Gastroesophageal sphincter (tissue), 4 donors: ENCODE measurements around the gene EXOC4. TPM values are rescaled to one million over a fixed set of nuclear protein-coding genes. Genes with fewer than 3 reads are reported as not detected.

Experiments used
- ATAC-seq: fragments of 150-250 bp; one replicate; pipeline ENCODE4 v1.9.1; 2016; ENCODE audit warnings: mild to moderate bottlenecking, moderate library complexity
- H3K27ac ChIP-seq, 4 donors: fragments of 200-600 bp; sonication (generic) in 3 of 4; 1 replicate in 3 of 4; 2 replicates in 1 of 4; pipeline ENCODE4 v1.5.1; 2016 to 2019
- H3K27me3 ChIP-seq: fragments of 200-600 bp; sonication (generic); one replicate; pipeline ENCODE4 v1.5.1; 2019
- H3K36me3 ChIP-seq, 2 donors: fragments of 200-600 bp; sonication (generic); one replicate each; pipeline ENCODE4 v1.5.1; 2019; ENCODE audit warnings: control low read depth in 1 of 2
- H3K4me1 ChIP-seq, 3 donors: fragments of 200-600 bp; sonication (generic); 1 replicate in 2 of 3; 2 replicates in 1 of 3; pipeline ENCODE4 v1.5.1; 2016 to 2019; ENCODE audit warnings: control low read depth in 2 of 3
- H3K4me3 ChIP-seq, 2 donors: fragments of 200-600 bp; sonication (generic); one replicate each; pipeline ENCODE4 v1.5.1; 2019; ENCODE audit warnings: mild to moderate bottlenecking in 1 of 2, moderate library complexity in 1 of 2
- H3K9me3 ChIP-seq, 3 donors: fragments of 200-600 bp; sonication (generic); one replicate each; pipeline ENCODE4 v1.5.1; 2017 to 2019; ENCODE audit warnings: control low read depth in 2 of 3
- CTCF ChIP-seq, 4 experiments: fragments of 200-600 bp in 2 of 4; fragments of 450-650 bp in 2 of 4; sonication (generic) in 1 of 4; IDR thresholded peaks; one replicate each; pipeline ENCODE4 v1.5.1; 2017 to 2019; ENCODE audit warnings: antibody characterized with exemption in 4 of 4, mild to moderate bottlenecking in 2 of 4, moderate library complexity in 2 of 4
- EP300 ChIP-seq: sonication (generic); formaldehyde crosslinking; IDR thresholded peaks from one replicate; pipeline ENCODE4 v1.6.1; 2017; ENCODE audit warnings: antibody characterized with exemption, mild to moderate bottlenecking
- POLR2A ChIP-seq, 2 donors: fragments of 450-650 bp; IDR thresholded peaks; one replicate each; pipeline ENCODE4 v1.6.1; 2017; ENCODE audit warnings: antibody characterized with exemption in 2 of 2, mild to moderate bottlenecking in 2 of 2, moderate library complexity in 1 of 2
- POLR2AphosphoS5 ChIP-seq: sonication (generic); formaldehyde crosslinking; IDR thresholded peaks from one replicate; pipeline ENCODE4 v1.6.1; 2017; ENCODE audit warnings: antibody characterized with exemption
- WGBS, 2 donors: methylation state at CpG; one replicate each; pipeline ENCODE4 v1.1.5; 2018; ENCODE audit warnings: low coverage in 1 of 2; 5-methylcytosine and 5-hydroxymethylcytosine counted together
- total RNA-seq, 4 donors: library from RNA; depleted of rRNA; stranded (reverse); fragments of >200 nt; gene quantifications; one replicate each; pipeline ENCODE4 v1.1.0, GENCODE V29; 2016

EXOC4 gene
- total RNA-seq, 4 donors from 2014 or later, result 46.3 to 85.8 (median 51.9) TPM

DNA sequence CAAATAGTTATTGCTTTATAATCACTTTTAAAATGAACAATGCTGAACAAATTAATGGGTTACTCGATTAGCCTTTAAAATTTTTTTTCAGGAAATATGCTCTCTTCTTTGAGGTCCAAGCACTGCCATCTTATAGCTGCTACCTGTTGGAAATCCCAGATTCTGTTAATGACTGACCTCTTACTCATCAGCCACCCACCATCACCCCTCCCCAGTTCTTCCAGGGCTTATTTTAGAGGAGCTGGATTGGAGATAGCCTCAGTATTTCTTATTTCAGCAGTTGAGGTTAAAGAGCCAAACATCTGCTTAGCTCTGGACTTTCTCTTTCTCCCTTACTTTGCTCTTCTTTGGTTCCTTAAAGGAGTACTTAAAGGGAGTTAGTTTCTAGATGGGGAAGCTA, 420.0 kb downstream of the EXOC4 start:
- no peaks in the 10 kb centered on the region for H3K4me1 ChIP-seq
- H3K27me3 ChIP-seq, result no peaks in the 10 kb centered on the region
- H3K27ac ChIP-seq, result no peak overlapping the region
- no peaks in the 10 kb centered on the region for H3K9me3 ChIP-seq
- WGBS, 2 donors, result 83% methylated on average over 1 of the region's 1 CpG; no CpG with 5 or more reads in 1 of the 2 donors
- no peak for ATAC-seq
- H3K36me3 ChIP-seq, result no peaks in the 10 kb centered on the region
- TF ChIP-seq CTCF (IDR thresholded peaks at IDR 0.05) (no peak), POLR2A (IDR thresholded peaks at IDR 0.05) (no peak), EP300 (no peak), POLR2AphosphoS5 (no peak)
- H3K4me3 ChIP-seq, result no peak overlapping the region

- Histone ChIP-seq H3K9me3 (no peaks in the 10 kb centered on the region), H3K4me3 (no peak overlapping the region), H3K27ac (no peak overlapping the region), H3K27me3 (no peaks in the 10 kb centered on the region), H3K4me1 (no peaks in the 10 kb centered on the region), H3K36me3 (no peaks in the 10 kb centered on the region)
- 88 to 93% methylated on average over 2 of the region's 2 CpGs for WGBS, 2 donors
- ATAC-seq, result no peak
- TF ChIP-seq POLR2AphosphoS5 (no peak), POLR2A (IDR thresholded peaks at IDR 0.05) (no peak), EP300 (no peak), CTCF (IDR thresholded peaks at IDR 0.05) (no peak)
Measured at GRCh38 chr7:133674079-133674763, 421.3 kb downstream of the EXOC4 start.

DNA sequence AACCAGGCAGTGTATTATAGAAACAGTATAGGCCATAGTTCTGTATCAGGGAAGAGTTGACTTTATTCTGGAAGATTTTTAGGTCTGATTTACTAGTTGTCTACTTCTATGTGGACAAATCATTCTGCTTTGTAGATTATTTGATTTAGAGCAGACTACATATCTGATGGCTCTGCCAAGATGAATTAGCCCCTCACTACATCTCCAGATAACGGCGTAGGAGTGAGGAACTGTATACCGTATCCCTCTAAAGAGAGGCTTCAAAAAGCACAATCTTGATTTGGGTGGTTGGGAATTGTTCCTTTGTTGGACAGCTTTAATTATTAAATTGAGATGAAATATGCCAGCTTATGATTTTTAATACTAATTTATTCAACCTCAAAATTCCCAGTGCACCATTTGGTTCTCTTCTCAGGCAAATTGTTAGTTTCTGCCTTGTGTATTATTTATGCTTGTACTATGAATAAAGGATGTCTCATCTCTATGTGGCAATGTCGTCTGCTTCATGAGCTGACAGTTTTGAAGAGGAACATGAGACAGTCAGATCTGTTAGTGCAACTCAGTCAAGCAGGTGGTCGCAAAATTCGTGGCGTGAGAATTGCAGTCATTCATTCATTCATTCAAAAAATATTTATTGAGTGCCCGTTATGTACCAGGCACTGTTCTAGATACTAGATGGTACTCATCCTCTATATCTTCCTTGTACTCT, 422.8 kb downstream of the EXOC4 start:
- ATAC-seq, result no peak
- Histone ChIP-seq H3K4me1 (no peaks in the 10 kb centered on the region), H3K9me3 (no peaks in the 10 kb centered on the region), H3K27ac (no peak overlapping the region), H3K27me3 (no peaks in the 10 kb centered on the region), H3K4me3 (no peak overlapping the region), H3K36me3 (no peaks in the 10 kb centered on the region)
- TF ChIP-seq POLR2AphosphoS5, result no peak
- no peak for TF ChIP-seq CTCF (IDR thresholded peaks at IDR 0.05)
- no peak for TF ChIP-seq POLR2A (IDR thresholded peaks at IDR 0.05)
- TF ChIP-seq EP300, result no peak
- 93 to 95% methylated on average over 4 to 8 of the region's 8 CpGs for WGBS, 2 donors

- ATAC-seq, result no peak
- TF ChIP-seq POLR2A (IDR thresholded peaks at IDR 0.05) (no peak), CTCF (IDR thresholded peaks at IDR 0.05) (no peak), POLR2AphosphoS5 (no peak), EP300 (no peak)
- Histone ChIP-seq H3K36me3 (no peaks in the 10 kb centered on the region), H3K27ac (no peak overlapping the region), H3K9me3 (no peaks in the 10 kb centered on the region), H3K27me3 (no peaks in the 10 kb centered on the region), H3K4me3 (no peak overlapping the region), H3K4me1 (no peaks in the 10 kb centered on the region)
- 66 to 80% methylated on average over 2 of the region's 2 CpGs for WGBS, 2 donors
Measured at GRCh38 chr7:133676805-133677370, 424.0 kb downstream of the EXOC4 start.
